ENCODE measurements around the gene BRIX1. TPM values are rescaled to one million over a fixed set of nuclear protein-coding genes. Genes with fewer than 3 reads are reported as not detected.
"Not testable (repeated sequence)": the region's sequence is repeated elsewhere in the genome, so short reads cannot be mapped to it uniquely, and the experiment has no call there.

BRIX1 gene
- total RNA-seq, 1 experiment from 2014 or later, result 157 TPM

GRCh38 chr5:34930870-34931269, 15.4 kb downstream of the BRIX1 start:
- in situ Hi-C loops (cut with HindIII; ENCODE audit: low pct_unique_long_range_greater_than_20kb, low sequenced_read_pairs), result no loop called here
- DNase-seq (ENCODE audit: low read depth, low spot score), result no peak

GRCh38 chr5:34932947-34933346, 17.4 kb downstream of the BRIX1 start:
- DNase-seq (ENCODE audit: low read depth, low spot score), result no peak
- in situ Hi-C loops (cut with HindIII; ENCODE audit: low pct_unique_long_range_greater_than_20kb, low sequenced_read_pairs), result no loop called here

- DNase-seq (ENCODE audit: low read depth, low spot score), result peak; percentile 30
- in situ Hi-C loops (cut with HindIII; ENCODE audit: low pct_unique_long_range_greater_than_20kb, low sequenced_read_pairs), result no loop called here
These were observed 26.4 kb downstream of the BRIX1 start for GRCh38 chr5:34941936-34942335.

- in situ Hi-C loops (cut with HindIII; ENCODE audit: low pct_unique_long_range_greater_than_20kb, low sequenced_read_pairs), result no loop called here
These were observed 28.5 kb downstream of the BRIX1 start for GRCh38 chr5:34944044-34944443.

GRCh38 chr5:34944460-34945047, 29.0 kb downstream of the BRIX1 start:
- in situ Hi-C loops (cut with HindIII; ENCODE audit: low pct_unique_long_range_greater_than_20kb, low sequenced_read_pairs), result no loop called here
- DNase-seq (ENCODE audit: low read depth, low spot score), result no peak

More at GRCh38 chr5:34944044-34944443, 28.5 kb downstream of the BRIX1 start:
- DNase-seq (ENCODE audit: low read depth, low spot score), result no peak

GRCh38 chr5:34957321-34957720, 41.8 kb downstream of the BRIX1 start:
- DNase-seq (ENCODE audit: low read depth, low spot score), result no peak
- in situ Hi-C loops (cut with HindIII; ENCODE audit: low pct_unique_long_range_greater_than_20kb, low sequenced_read_pairs), result no loop called here

- in situ Hi-C loops (cut with HindIII; ENCODE audit: low pct_unique_long_range_greater_than_20kb, low sequenced_read_pairs), result no loop called here
- peak; percentile 77 for DNase-seq (ENCODE audit: low read depth, low spot score)
These were observed 42.6 kb downstream of the BRIX1 start for GRCh38 chr5:34957857-34958690.

GRCh38 chr5:34959323-34959722, 43.8 kb downstream of the BRIX1 start:
- in situ Hi-C loops (cut with HindIII; ENCODE audit: low pct_unique_long_range_greater_than_20kb, low sequenced_read_pairs), result no loop called here
- no peak for DNase-seq (ENCODE audit: low read depth, low spot score)

GRCh38 chr5:34967540-34967939, 52.0 kb downstream of the BRIX1 start:
- in situ Hi-C loops (cut with HindIII; ENCODE audit: low pct_unique_long_range_greater_than_20kb, low sequenced_read_pairs), result no loop called here
- no peak for DNase-seq (ENCODE audit: low read depth, low spot score)

GRCh38 chr5:34968258-34968657, 52.7 kb downstream of the BRIX1 start:
- no peak for DNase-seq (ENCODE audit: low read depth, low spot score)
- in situ Hi-C loops (cut with HindIII; ENCODE audit: low pct_unique_long_range_greater_than_20kb, low sequenced_read_pairs), result no loop called here

- in situ Hi-C loops (cut with HindIII; ENCODE audit: low pct_unique_long_range_greater_than_20kb, low sequenced_read_pairs), result no loop called here
- DNase-seq (ENCODE audit: low read depth, low spot score), result no peak
These were observed 55.0 kb downstream of the BRIX1 start for GRCh38 chr5:34970552-34970951.

- DNase-seq (ENCODE audit: low read depth, low spot score); in situ Hi-C loops (cut with HindIII; ENCODE audit: low pct_unique_long_range_greater_than_20kb, low sequenced_read_pairs): not testable (repeated sequence)
These were observed 56.1 kb downstream of the BRIX1 start for GRCh38 chr5:34971655-34972054.

Other genes with a start within 250 kb of the BRIX1 start
- gene TTC23L, start 76.5 kb upstream of the BRIX1 start, total RNA-seq (2014; rRNA removed; shearing (Covaris generic)), result 0.40 and 0.43 TPM in 2 replicates
- 51.2 and 59.0 TPM in 2 replicates for gene RAD1, start 207 bp upstream of the BRIX1 start, total RNA-seq (2014; rRNA removed; shearing (Covaris generic))
- gene DNAJC21, start 13.8 kb downstream of the BRIX1 start, total RNA-seq (2014; rRNA removed; shearing (Covaris generic)), result 38.6 and 43.1 TPM in 2 replicates
- gene AGXT2, start 132.2 kb downstream of the BRIX1 start, total RNA-seq (2014; rRNA removed; shearing (Covaris generic)), result not detected in 2 replicates

All from SK-MEL-5 (cell line).